ENCODE results near the gene BOLA2B.

The BOLA2B gene

GRCh38 chr16:30147843-30148510 lies 45.5 kb downstream of the BOLA2B start:
- no peaks in the 10 kb centered on the region for H3K79me2 ChIP-seq (ENCODE audit: control insufficient read depth, low read length)
- no peak overlapping the region for H3K4me2 ChIP-seq (ENCODE audit: low read length)
- no peaks in the 10 kb centered on the region for H3K36me3 ChIP-seq (ENCODE audit: control insufficient read depth, low read length)
- no peak for TF ChIP-seq EZH2phosphoT487 (IDR thresholded peaks at IDR 0.05; ENCODE audit: borderline replicate concordance, low read length)
- no peak for TF ChIP-seq CTCF (IDR thresholded peaks at IDR 0.05; ENCODE audit: low read depth, low read length, poor library complexity, severe bottlenecking)
- no peaks in the 10 kb centered on the region for H3K27me3 ChIP-seq (ENCODE audit: control insufficient read depth, low read length)
- no peak overlapping the region for H3K27ac ChIP-seq (ENCODE audit: low read depth, low read length)
- H3K9me3 ChIP-seq (ENCODE audit: control insufficient read depth, insufficient read depth, low read length), result peaks cover 19% of the 10 kb centered on the region; the same call in 1 of the 2 replicates
- H3K4me3 ChIP-seq (ENCODE audit: low read length), result no peak overlapping the region
- H3K4me1 ChIP-seq (ENCODE audit: control insufficient read depth, low read length), result peaks cover 14% of the 10 kb centered on the region
- H3K9me2 ChIP-seq (replicated peaks; ENCODE audit: control insufficient read depth, low read length), result no peaks in the 10 kb centered on the region
- no peaks in the 10 kb centered on the region for H4K20me1 ChIP-seq (ENCODE audit: control insufficient read depth, insufficient read depth, low read depth, low read length)
- peaks cover 3% of the 10 kb centered on the region; the same call in 1 of the 2 replicates for H3F3A ChIP-seq (ENCODE audit: control insufficient read depth, insufficient read depth)

DNA sequence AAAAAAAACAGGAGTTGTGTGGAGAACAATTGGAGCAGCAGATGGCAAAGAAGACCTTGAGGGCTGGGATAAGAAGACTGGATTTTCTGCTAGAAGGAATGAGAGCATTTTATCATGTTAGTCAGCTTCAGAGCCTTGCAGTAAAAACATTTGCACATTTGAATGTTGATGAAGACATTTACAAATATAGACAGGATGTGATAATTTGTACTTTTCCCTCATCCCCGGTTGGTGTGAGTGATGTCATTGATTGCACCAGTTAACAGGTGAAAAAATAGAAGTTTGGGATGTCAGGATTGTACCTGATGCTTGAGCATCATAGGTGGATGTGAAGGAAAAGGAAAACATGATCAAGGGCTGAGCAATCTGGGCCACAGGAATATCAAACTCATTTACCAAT lies 47.8 kb downstream of the BOLA2B start:
- H3K27me3 ChIP-seq (ENCODE audit: control insufficient read depth, low read length), result no peaks in the 10 kb centered on the region
- TF ChIP-seq CTCF (IDR thresholded peaks at IDR 0.05; ENCODE audit: low read depth, low read length, poor library complexity, severe bottlenecking), result no peak
- no peak for TF ChIP-seq EZH2phosphoT487 (IDR thresholded peaks at IDR 0.05; ENCODE audit: borderline replicate concordance, low read length)

GRCh38 chr16:30144917-30145316 lies 48.5 kb downstream of the BOLA2B start:
- no peaks in the 10 kb centered on the region for H3K27me3 ChIP-seq (ENCODE audit: control insufficient read depth, low read length)
- no peaks in the 10 kb centered on the region for H3K36me3 ChIP-seq (ENCODE audit: control insufficient read depth, low read length)
- H3K4me1 ChIP-seq (ENCODE audit: control insufficient read depth, low read length), result peaks cover 11% of the 10 kb centered on the region
- H3K4me2 ChIP-seq (ENCODE audit: low read length), result no peak overlapping the region
- H3K79me2 ChIP-seq (ENCODE audit: control insufficient read depth, low read length), result no peaks in the 10 kb centered on the region
- H4K20me1 ChIP-seq (ENCODE audit: control insufficient read depth, insufficient read depth, low read depth, low read length), result no peaks in the 10 kb centered on the region
- H3K27ac ChIP-seq (ENCODE audit: low read depth, low read length), result no peak overlapping the region
- TF ChIP-seq EZH2phosphoT487 (IDR thresholded peaks at IDR 0.05; ENCODE audit: borderline replicate concordance, low read length) (no peak), CTCF (IDR thresholded peaks at IDR 0.05; ENCODE audit: low read depth, low read length, poor library complexity, severe bottlenecking) (no peak)
- H3K4me3 ChIP-seq (ENCODE audit: low read length), result no peak overlapping the region
- H3K9me2 ChIP-seq (replicated peaks; ENCODE audit: control insufficient read depth, low read length), result no peaks in the 10 kb centered on the region
- peaks cover 3% of the 10 kb centered on the region; the same call in 1 of the 2 replicates for H3F3A ChIP-seq (ENCODE audit: control insufficient read depth, insufficient read depth)
- H3K9me3 ChIP-seq (ENCODE audit: control insufficient read depth, insufficient read depth, low read length), result peaks cover 14% of the 10 kb centered on the region; the same call in 1 of the 2 replicates

More for the DNA sequence above, 47.8 kb downstream of the BOLA2B start:
- Histone ChIP-seq H3K27ac (ENCODE audit: low read depth, low read length) (no peak overlapping the region), H3K79me2 (ENCODE audit: control insufficient read depth, low read length) (no peaks in the 10 kb centered on the region), H3K9me3 (ENCODE audit: control insufficient read depth, insufficient read depth, low read length) (peaks cover 14% of the 10 kb centered on the region; the same call in 1 of the 2 replicates), H3K4me2 (ENCODE audit: low read length) (no peak overlapping the region), H3K36me3 (ENCODE audit: control insufficient read depth, low read length) (no peaks in the 10 kb centered on the region), H3K4me1 (ENCODE audit: control insufficient read depth, low read length) (peaks cover 6% of the 10 kb centered on the region), H3F3A (ENCODE audit: control insufficient read depth, insufficient read depth) (peaks cover 3% of the 10 kb centered on the region; the same call in 1 of the 2 replicates), H3K4me3 (ENCODE audit: low read length) (no peak overlapping the region), H4K20me1 (ENCODE audit: control insufficient read depth, insufficient read depth, low read depth, low read length) (no peaks in the 10 kb centered on the region), H3K9me2 (replicated peaks; ENCODE audit: control insufficient read depth, low read length) (no peaks in the 10 kb centered on the region)

Data from DOHH2 (cell line).